Small intestine (tissue), 7 donors: ENCODE measurements around the gene PIAS4. TPM values are rescaled to one million over a fixed set of nuclear protein-coding genes. Genes with fewer than 3 reads are reported as not detected.

ENCODE experiments used
- DNase-seq, 2 donors: peaks; one replicate each; pipeline versions ENCODE4 v3.0.0 to v3.0.0-alpha.2; 2013
- FAIRE-seq: peaks from 2 replicates; lab custom pipeline; 2012; peaks lifted over from hg19 to GRCh38; lab: Jason Lieb, UNC
- H3K27ac ChIP-seq, 3 donors: one replicate each; pipeline ENCODE4 v1.5.1; 2013; ENCODE audit warnings: low read length in 2 of 3, mild to moderate bottlenecking in 2 of 3, control low read depth in 1 of 3, inconsistent platforms in 1 of 3, low read depth in 1 of 3, moderate library complexity in 1 of 3
- H3K27me3 ChIP-seq, 3 donors: one replicate each; pipeline ENCODE4 v1.6.1; 2013; ENCODE audit warnings: low read length in 3 of 3, inconsistent platforms in 1 of 3; ENCODE audit not compliant: control insufficient read depth in 3 of 3, insufficient read depth in 3 of 3
- H3K36me3 ChIP-seq, 3 donors: one replicate each; pipeline ENCODE4 v1.6.1; 2013; ENCODE audit warnings: low read length in 3 of 3, inconsistent platforms in 1 of 3, low read depth in 1 of 3, mild to moderate bottlenecking in 1 of 3, moderate library complexity in 1 of 3; ENCODE audit not compliant: control insufficient read depth in 3 of 3, insufficient read depth in 2 of 3
- H3K4me1 ChIP-seq, 3 donors: one replicate each; pipeline ENCODE4 v1.6.1; 2013; ENCODE audit warnings: low read length in 2 of 3, inconsistent platforms in 1 of 3, low read depth in 1 of 3, mild to moderate bottlenecking in 1 of 3, moderate library complexity in 1 of 3; ENCODE audit not compliant: control insufficient read depth in 3 of 3, insufficient read depth in 2 of 3
- H3K4me3 ChIP-seq, 3 donors: one replicate each; pipeline ENCODE4 v1.5.1; 2013; ENCODE audit warnings: low read length in 3 of 3, control low read depth in 1 of 3, inconsistent platforms in 1 of 3, low read depth in 1 of 3, mild to moderate bottlenecking in 1 of 3, moderate library complexity in 1 of 3
- H3K9me3 ChIP-seq, 2 donors: one replicate each; pipeline ENCODE4 v1.6.1; 2013; ENCODE audit warnings: low read depth in 1 of 2, low read length in 1 of 2; ENCODE audit not compliant: control insufficient read depth in 2 of 2, insufficient read depth in 1 of 2
- WGBS, 3 donors: extraction: QIAGEN DNeasy Blood & Tissue Kit; methylation state at CpG; one replicate each; pipeline ENCODE4 v1.1.7; 2013; 5-methylcytosine and 5-hydroxymethylcytosine counted together
- polyA plus RNA-seq, 4 donors: library from polyadenylated mRNA; stranded (reverse) in 3 of 4; unstranded in 1 of 4; fragments of 200-250 nt in 3 of 4; fragments of 120-200 nt in 1 of 4; gene quantifications; one replicate each; pipeline versions ENCODE4 v1.2.1 to v1.2.3, GENCODE V29; 2013
- donor health status: healthy with polysubstance abuse.
- donor health status: control.
- donor health status: control.
- donor health status: Bipolar disorder and iron deficiency.
- donor health status: healthy.

PIAS4 gene
- polyA plus RNA-seq, 4 donors = 10.8 to 30.4 (median 13.1) TPM

GRCh38 chr19:4013886-4014540, 6.5 kb downstream of the PIAS4 start:
- 92 to 96% (median 92%) methylated on average over 20 of the region's 20 CpGs for WGBS, 3 donors
- Histone ChIP-seq H3K4me3 (no peak overlapping the region), H3K4me1 (peaks cover 0 to 46% (median 4%) of the 10 kb centered on the region in 3 donors), H3K27me3 (no peaks in the 10 kb centered on the region), H3K36me3 (peaks cover 3 to 96% (median 4%) of the 10 kb centered on the region in 3 donors), H3K9me3 (no peaks in the 10 kb centered on the region), H3K27ac (no peak overlapping the region)
- no peak for DNase-seq
- FAIRE-seq = no peak

DNA sequence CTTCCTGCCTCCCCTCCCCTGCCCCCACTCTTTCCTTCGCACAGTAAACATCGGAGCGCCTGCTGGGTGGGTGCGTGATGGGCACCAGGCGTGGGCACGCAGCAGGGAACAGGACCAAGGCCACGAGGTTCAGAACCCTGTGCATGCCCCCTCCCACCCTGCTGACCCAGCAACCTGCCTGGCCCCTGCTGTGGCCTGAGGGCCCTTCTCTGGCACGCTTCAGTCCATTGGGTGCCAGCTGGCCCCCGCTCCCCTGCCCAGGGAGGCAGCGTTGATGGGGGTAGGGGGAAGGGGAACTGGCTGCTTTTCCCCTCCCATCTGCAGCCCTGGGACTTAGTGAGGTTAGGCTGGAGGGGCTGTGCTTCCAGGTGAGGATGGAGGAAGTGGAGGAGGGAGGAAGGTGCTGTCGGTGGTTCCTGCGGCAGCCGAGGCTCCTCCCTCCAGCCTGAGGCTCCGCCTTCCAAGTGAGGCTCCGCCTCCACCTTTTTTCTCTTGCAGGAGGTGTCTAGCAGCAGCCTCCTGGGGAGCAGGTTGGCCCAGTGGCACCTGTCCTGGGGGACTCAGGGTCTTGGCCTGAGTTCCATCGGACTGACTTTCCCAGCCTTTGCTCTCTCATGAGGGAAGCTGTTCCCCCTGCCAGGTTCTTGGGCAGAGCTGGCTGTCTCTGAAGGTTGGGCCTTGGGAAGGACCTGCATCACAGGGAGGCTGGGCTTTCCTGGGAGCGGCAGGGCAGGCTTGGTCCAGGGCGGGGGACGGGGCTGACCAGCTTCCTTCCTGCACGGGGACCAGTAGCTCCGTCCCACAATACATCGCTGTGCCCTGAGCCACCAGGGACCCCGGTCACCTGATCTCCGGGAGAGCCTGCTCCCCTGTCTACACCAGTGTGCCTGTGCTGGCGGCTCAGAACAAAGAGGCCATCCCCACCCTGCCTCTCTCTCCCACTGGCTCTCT, 7.3 kb downstream of the PIAS4 start:
- DNase-seq (no peak), FAIRE-seq (no peak)
- Histone ChIP-seq H3K27me3 (no peaks in the 10 kb centered on the region), H3K4me1 (peaks cover 0 to 38% (median 2%) of the 10 kb centered on the region in 3 donors), H3K9me3 (no peaks in the 10 kb centered on the region), H3K36me3 (peaks cover 3 to 95% (median 4%) of the 10 kb centered on the region in 3 donors), H3K27ac (peak overlapping the region in 1 of 3 donors; percentile 5), H3K4me3 (no peak overlapping the region)
- WGBS, 3 donors = 69 to 85% (median 84%) methylated on average over 19 to 25 of the region's 25 CpGs

DNA sequence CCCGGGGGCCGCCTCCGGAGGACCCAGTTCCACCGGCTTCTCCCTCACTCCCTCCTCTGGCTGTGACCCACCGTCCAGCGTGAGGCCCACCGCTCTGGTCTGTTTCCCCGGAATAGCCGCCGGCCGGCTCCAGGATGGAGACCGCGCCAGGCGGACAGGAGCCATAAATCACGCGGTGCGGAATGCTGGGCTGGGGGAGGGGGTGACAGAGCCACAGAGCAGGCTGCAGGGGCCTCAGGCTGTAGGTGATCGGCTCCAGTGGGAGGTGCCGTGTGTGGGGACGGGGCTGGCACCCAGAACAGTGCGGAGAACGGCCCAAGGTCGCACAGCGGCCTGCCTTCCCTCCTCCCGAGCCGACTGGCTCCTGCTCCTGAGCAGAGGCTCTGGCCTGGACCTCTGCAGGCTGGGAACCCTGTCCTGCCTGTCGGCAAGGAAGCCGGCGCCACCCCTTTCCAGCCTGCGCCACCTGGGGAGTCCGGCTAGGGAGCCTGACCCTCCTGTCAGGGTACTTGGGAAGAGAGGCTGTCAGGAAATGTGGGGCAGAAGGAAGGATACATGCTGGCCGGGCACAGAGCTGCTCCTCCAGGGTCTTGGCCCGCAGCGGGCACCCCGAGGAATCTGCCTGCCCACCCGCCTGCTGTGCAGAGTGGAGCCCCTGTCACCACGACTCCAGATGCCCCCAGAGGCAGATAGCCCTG, 8.3 kb downstream of the PIAS4 start:
- peaks cover 0 to 31% (median 2%) of the 10 kb centered on the region in 3 donors for H3K4me1 ChIP-seq

DNA sequence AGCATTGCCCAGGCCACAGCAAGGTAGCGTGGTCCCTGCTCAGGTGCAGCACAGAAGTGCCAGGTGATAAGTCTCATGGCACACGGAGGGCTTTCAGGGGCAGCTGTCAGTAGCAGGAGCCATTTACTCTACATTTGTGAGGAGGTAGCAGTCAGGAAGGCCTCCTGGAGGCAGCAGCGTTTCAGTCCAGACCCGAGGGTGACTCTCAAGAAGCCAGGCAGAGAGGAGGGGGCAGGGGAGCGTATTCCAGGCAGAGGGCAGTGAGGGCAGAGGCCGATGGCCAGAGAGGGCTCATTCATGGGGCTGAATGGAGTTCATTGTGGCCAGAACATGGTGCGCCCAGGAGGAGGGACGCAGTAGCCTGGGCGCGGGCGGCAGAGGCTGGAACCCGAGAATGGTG, 8.9 kb downstream of the PIAS4 start:
- Histone ChIP-seq H3K36me3 (peaks cover 3 to 92% (median 4%) of the 10 kb centered on the region in 3 donors), H3K9me3 (no peaks in the 10 kb centered on the region), H3K4me1 (peaks cover 0 to 25% (median 2%) of the 10 kb centered on the region in 3 donors), H3K27me3 (no peaks in the 10 kb centered on the region), H3K4me3 (no peak overlapping the region), H3K27ac (no peak overlapping the region)
- WGBS, 3 donors = 82 to 89% (median 88%) methylated on average over 9 to 12 of the region's 12 CpGs
- no peak for DNase-seq
- no peak for FAIRE-seq

More for the DNA sequence above, 8.3 kb downstream of the PIAS4 start:
- DNase-seq (peak in 1 of 2 donors; percentile 60), FAIRE-seq (no peak)
- H3K27ac ChIP-seq = peak overlapping the region in 1 of 3 donors; percentile 5
- peaks cover 3 to 94% (median 4%) of the 10 kb centered on the region in 3 donors for H3K36me3 ChIP-seq
- H3K9me3 ChIP-seq = no peaks in the 10 kb centered on the region
- H3K27me3 ChIP-seq = no peaks in the 10 kb centered on the region
- no peak overlapping the region for H3K4me3 ChIP-seq
- 64 to 87% (median 80%) methylated on average over 28 to 37 of the region's 37 CpGs for WGBS, 3 donors

GRCh38 chr19:4016903-4017638, 9.5 kb downstream of the PIAS4 start:
- Histone ChIP-seq H3K4me3 (no peak overlapping the region), H3K4me1 (peaks cover 0 to 22% (median 2%) of the 10 kb centered on the region in 3 donors), H3K27me3 (no peaks in the 10 kb centered on the region), H3K27ac (no peak overlapping the region), H3K36me3 (peaks cover 3 to 93% (median 4%) of the 10 kb centered on the region in 3 donors), H3K9me3 (no peaks in the 10 kb centered on the region)
- WGBS, 3 donors = 95 to 97% (median 96%) methylated on average over 14 to 15 of the region's 15 CpGs
- DNase-seq (no peak), FAIRE-seq (no peak)

DNA sequence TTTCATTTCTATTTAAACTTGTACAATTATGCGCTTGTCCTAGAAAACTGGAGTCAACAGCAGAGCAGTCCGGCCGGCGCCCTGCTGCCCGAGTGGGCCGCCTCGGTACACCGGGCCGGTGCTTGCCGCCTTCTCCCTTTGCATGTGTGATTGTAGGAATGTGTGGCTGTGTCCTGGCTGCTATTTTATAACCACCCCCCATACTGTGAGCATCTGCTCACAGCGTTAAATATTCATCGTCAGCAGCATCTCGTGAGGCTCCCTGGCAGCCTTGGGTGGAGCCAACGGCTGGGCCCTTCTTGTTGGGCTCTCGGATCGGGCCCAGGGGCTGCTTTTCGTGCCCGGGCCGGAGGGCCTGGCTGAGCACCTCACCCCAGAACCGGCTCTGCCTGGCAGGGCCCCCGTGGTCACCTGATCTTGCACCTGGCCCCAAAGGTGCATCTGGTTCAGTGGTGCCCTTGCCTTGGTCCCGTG, 10.6 kb downstream of the PIAS4 start:
- Histone ChIP-seq H3K27ac (no peak overlapping the region), H3K4me1 (peaks cover 0 to 14% (median 2%) of the 10 kb centered on the region in 3 donors), H3K9me3 (no peaks in the 10 kb centered on the region), H3K4me3 (no peak overlapping the region), H3K27me3 (no peaks in the 10 kb centered on the region), H3K36me3 (peaks cover 0 to 89% (median 4%) of the 10 kb centered on the region in 3 donors)
- DNase-seq (no peak), FAIRE-seq (no peak)
- 85 to 90% (median 87%) methylated on average over 22 of the region's 22 CpGs for WGBS, 3 donors

DNA sequence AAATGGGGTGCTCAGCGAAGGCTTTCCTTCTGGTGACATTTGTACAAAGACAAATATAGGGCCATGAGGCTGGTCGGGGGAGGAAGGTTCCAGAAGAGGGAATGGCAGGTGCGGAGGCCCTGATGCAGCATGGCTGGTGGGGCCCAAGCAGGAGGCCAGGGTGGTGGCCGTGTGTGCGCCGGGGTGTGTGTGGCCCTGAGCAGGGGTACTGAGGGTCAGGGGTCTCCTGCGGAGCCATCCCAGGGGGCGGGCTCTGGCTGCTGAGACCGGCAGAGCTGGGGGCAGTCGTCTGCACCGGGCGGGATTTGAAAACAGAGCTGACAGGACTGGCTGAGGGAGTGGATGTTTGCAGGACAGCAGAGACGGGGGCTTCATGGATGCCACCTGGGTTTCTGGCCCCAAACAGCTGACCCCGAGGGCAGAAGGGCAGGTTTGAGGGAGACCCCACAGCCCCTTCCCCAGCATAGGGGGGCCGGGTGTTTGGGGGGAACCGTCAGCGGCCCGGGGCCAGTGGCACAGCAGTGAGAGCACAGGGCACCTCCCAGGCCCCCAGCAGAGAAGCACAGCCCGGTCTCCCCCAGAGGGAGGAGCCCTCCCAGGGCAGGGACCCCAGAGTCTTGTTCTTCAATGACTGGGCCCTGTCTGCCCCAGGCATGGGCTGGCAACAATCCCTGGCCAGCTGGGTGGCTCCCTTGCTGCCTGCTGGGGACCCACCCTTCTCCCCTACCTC, 11.4 kb downstream of the PIAS4 start:
- Histone ChIP-seq H3K27ac (no peak overlapping the region), H3K4me3 (no peak overlapping the region), H3K27me3 (no peaks in the 10 kb centered on the region), H3K4me1 (peaks cover 0 to 14% (median 2%) of the 10 kb centered on the region in 3 donors), H3K9me3 (no peaks in the 10 kb centered on the region), H3K36me3 (peaks cover 0 to 89% (median 3%) of the 10 kb centered on the region in 3 donors)
- 93% methylated on average over 15 to 19 of the region's 19 CpGs for WGBS, 3 donors
- DNase-seq = no peak
- no peak for FAIRE-seq
